WTC11 (cell line): ENCODE data around the gene NHERF2.

Experiments
- CTCF ChIP-seq: fragments of 200-600 bp; IDR thresholded peaks from 2 replicates; pipeline ENCODE4 v1.8.0; 2022; ENCODE audit warnings: antibody characterized with exemption
- USF2 ChIP-seq: sonication (generic); formaldehyde crosslinking; IDR thresholded peaks from 2 replicates; pipeline ENCODE4 v1.8.1; 2023; ENCODE audit warnings: mild to moderate bottlenecking, missing genetic modification reagents, moderate library complexity

GRCh38 chr16:2083876-2084780, 57.4 kb downstream of the NHERF2 start:
- no peak for TF ChIP-seq USF2 (CRISPR knock-in tag)
- no peak for TF ChIP-seq CTCF
